ENCODE data around the gene PLAU.

- TF ChIP-seq CTCF (IDR thresholded peaks at IDR 0.05; ENCODE audit: low read depth, low read length, poor library complexity, severe bottlenecking) (no peak), EZH2phosphoT487 (IDR thresholded peaks at IDR 0.05; ENCODE audit: borderline replicate concordance, low read length) (no peak)
These were observed 53.8 kb downstream of the PLAU start for GRCh38 chr10:73964743-73965142.

All from DOHH2 (cell line).